ENCODE data around the gene AKAP5. TPM values are rescaled to one million over a fixed set of nuclear protein-coding genes. Genes with fewer than 3 reads are reported as not detected.
"Not testable (repeated sequence)": the region's sequence is repeated elsewhere in the genome, so short reads cannot be mapped to it uniquely, and the experiment has no call there.

AKAP5 gene
- total RNA-seq, 1 donor from 2014 or later = 1.1 TPM

DNA sequence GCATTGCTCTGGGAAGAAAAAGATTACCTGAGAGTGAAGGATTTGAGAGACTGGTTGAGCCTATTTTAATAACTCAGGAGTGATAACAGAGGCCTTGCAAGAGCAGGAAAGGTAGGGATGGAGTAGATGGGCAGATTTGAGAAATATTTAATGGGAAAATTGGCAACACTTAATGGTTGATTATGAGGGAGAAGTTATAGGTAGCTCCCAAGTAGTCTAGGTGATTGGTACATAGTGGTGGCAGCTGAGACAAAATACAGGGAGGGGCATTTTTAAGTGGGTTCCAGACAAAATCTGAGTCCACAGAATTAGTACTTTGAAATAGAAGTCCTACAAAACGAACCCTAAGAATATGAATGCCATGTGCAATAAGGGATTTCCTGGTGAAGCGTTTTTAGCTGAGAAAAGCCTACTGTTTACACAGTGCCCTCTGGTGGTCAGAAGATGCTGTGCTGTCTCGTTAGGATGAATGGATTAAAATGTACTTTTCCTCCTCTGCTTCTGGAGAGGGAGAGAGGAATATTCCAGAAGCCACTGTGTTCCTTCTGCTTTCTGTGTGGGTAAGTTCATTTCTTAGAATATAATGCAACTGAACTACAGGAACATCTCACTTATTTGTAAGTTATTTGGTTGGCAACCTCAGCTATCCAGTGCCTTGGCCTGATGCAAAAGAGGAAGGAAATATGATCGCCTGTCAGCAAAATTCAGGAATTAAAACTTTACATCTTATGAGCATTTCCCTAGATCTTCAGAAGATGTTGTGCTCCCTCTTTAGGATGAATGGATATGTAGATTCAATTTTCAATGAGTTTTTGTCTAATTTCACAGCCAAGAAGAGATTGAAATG lies 45.7 kb downstream of the AKAP5 start:
- no peaks in the 10 kb centered on the region for H3K27me3 Mint-ChIP-seq
- H3K36me3 Mint-ChIP-seq (ENCODE audit: insufficient read depth) = no peaks in the 10 kb centered on the region
- TF ChIP-seq, protein P1, sequence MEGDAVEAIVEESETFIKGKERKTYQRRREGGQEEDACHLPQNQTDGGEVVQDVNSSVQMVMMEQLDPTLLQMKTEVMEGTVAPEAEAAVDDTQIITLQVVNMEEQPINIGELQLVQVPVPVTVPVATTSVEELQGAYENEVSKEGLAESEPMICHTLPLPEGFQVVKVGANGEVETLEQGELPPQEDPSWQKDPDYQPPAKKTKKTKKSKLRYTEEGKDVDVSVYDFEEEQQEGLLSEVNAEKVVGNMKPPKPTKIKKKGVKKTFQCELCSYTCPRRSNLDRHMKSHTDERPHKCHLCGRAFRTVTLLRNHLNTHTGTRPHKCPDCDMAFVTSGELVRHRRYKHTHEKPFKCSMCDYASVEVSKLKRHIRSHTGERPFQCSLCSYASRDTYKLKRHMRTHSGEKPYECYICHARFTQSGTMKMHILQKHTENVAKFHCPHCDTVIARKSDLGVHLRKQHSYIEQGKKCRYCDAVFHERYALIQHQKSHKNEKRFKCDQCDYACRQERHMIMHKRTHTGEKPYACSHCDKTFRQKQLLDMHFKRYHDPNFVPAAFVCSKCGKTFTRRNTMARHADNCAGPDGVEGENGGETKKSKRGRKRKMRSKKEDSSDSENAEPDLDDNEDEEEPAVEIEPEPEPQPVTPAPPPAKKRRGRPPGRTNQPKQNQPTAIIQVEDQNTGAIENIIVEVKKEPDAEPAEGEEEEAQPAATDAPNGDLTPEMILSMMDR (IDR thresholded peaks at IDR 0.05; ENCODE audit: unreplicated experiment) = peak; percentile 93
- H3K9me3 Mint-ChIP-seq (ENCODE audit: low read depth) = no peaks in the 10 kb centered on the region
- H3K4me3 Mint-ChIP-seq (ENCODE audit: low read depth) = no peak overlapping the region
- peak; percentile 37 for DNase-seq (ENCODE audit: low spot score, unreplicated experiment)
- no peak overlapping the region for H3K27ac Mint-ChIP-seq
- peaks cover 20% of the 10 kb centered on the region for H3K4me1 Mint-ChIP-seq (ENCODE audit: low read depth)

DNA sequence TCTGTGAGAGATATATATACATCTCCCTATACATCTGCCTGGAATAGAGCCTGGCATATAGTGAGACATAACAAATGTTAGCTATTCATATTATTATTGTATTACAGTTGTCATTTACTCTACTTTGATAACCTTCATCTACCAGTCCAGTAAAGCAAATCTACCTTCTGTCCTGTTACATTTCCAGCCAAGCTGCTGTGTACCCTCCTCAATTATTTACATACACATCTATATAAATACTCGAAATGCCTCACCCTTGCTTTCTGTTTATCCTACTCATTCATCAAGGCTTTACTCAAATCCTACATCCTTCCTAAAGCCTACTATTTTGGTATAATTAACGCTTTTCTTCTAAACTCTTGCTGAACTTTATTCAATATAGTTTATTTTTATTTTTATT lies 48.0 kb downstream of the AKAP5 start:
- TF ChIP-seq, protein P1 (IDR thresholded peaks at IDR 0.05; ENCODE audit: unreplicated experiment) = no peak
- DNase-seq (ENCODE audit: low spot score, unreplicated experiment) = no peak
- peaks cover 13% of the 10 kb centered on the region for H3K4me1 Mint-ChIP-seq (ENCODE audit: low read depth)
- no peaks in the 10 kb centered on the region for H3K27me3 Mint-ChIP-seq
- no peak overlapping the region for H3K27ac Mint-ChIP-seq
- no peak overlapping the region for H3K4me3 Mint-ChIP-seq (ENCODE audit: low read depth)
- H3K9me3 Mint-ChIP-seq (ENCODE audit: low read depth) = no peaks in the 10 kb centered on the region
- no peaks in the 10 kb centered on the region for H3K36me3 Mint-ChIP-seq (ENCODE audit: insufficient read depth)

DNA sequence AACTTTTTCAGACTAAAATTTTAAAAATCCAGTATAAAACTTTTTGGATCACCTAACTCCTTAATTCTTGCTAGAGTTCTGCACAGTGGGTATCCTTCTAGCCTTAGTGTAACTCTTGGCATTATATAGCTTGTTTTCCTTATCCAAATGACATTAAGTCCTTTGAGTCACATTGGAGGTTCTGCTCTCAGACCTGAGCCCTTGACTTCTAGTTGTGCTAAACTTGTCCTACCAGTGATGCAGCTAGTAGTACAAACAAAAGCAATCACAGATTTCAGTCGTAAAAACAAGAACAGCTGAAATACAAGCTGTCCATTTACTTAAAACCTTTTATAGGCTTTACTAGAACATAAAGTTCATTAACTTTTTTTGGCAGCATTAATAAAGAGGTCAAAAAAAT lies 49.8 kb downstream of the AKAP5 start:
- Mint-ChIP-seq H3K27ac (no peak overlapping the region), H3K4me1 (ENCODE audit: low read depth) (peaks cover 7% of the 10 kb centered on the region), H3K4me3 (ENCODE audit: low read depth) (no peak overlapping the region), H3K9me3 (ENCODE audit: low read depth) (no peaks in the 10 kb centered on the region), H3K36me3 (ENCODE audit: insufficient read depth) (no peaks in the 10 kb centered on the region), H3K27me3 (no peaks in the 10 kb centered on the region)
- DNase-seq (ENCODE audit: low spot score, unreplicated experiment) = no peak
- TF ChIP-seq, protein P1 (IDR thresholded peaks at IDR 0.05; ENCODE audit: unreplicated experiment) = no peak

DNA sequence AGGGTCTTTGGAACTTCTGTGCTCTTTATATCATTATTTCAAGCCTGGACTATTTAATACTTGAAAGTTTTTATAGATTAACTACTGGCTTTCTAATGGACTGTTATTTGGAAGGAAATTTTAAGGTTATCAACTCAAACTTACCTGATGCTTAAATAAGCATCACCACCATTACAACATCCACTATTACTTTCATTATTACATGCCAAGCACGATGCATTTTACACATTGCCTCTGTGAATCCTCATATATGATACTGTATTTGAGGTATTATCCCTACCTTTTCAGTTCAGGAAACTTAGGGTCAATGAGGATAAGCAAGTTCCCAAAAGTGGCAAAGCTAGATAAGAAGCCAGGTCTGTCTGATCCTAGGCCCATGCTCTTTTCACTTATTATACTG lies 51.7 kb downstream of the AKAP5 start:
- no peaks in the 10 kb centered on the region for H3K9me3 Mint-ChIP-seq (ENCODE audit: low read depth)

DNA sequence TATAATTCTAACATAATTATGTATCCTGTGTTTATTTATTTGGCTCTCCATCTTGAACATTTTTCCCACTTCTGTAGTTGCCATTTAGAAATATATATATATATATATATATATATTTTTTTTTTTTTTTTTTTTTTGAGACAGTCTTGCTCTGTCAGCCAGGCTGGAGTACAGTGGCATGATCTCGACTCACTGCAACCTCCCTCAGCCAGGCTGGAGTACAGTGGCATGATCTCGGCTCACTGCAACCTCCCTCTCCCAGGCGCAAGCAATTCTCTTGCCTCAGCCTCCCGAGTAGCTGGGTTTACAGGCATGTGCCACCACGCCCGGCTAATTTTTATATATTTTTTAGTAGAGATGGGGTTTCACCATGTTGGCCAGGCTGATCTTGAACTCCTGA lies 52.4 kb downstream of the AKAP5 start:
- not testable (repeated sequence) for H3K36me3 Mint-ChIP-seq (ENCODE audit: insufficient read depth); H3K4me1 Mint-ChIP-seq (ENCODE audit: low read depth); H3K27ac Mint-ChIP-seq; H3K4me3 Mint-ChIP-seq (ENCODE audit: low read depth); H3K27me3 Mint-ChIP-seq; DNase-seq (ENCODE audit: low spot score, unreplicated experiment); H3K9me3 Mint-ChIP-seq (ENCODE audit: low read depth)

More for the DNA sequence above, 51.7 kb downstream of the AKAP5 start:
- Mint-ChIP-seq H3K4me3 (ENCODE audit: low read depth) (no peak overlapping the region), H3K36me3 (ENCODE audit: insufficient read depth) (no peaks in the 10 kb centered on the region), H3K4me1 (ENCODE audit: low read depth) (peaks cover 5% of the 10 kb centered on the region), H3K27ac (no peak overlapping the region), H3K27me3 (no peaks in the 10 kb centered on the region)
- no peak for DNase-seq (ENCODE audit: low spot score, unreplicated experiment)
- TF ChIP-seq, protein P1 (IDR thresholded peaks at IDR 0.05; ENCODE audit: unreplicated experiment) = no peak

DNA sequence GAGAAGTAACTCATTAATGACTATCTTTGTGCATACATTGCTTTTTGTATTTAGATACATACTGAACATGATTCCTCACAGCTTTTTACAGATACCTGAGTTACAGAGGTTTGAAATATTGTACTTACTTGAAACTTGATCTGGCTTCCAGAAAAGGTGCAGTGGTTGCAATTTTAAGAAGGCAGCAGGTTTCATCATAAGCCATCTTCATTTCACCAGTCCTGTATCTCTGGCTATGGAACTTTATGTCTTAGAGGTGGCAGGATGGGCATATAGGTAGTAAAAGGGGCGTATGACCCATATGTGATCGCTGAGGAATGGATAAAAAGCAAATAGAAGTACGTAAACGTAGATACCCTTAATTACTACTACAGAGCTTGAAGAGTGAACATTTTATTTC lies 52.9 kb downstream of the AKAP5 start:
- Mint-ChIP-seq H3K9me3 (ENCODE audit: low read depth) (no peaks in the 10 kb centered on the region), H3K4me1 (ENCODE audit: low read depth) (peaks cover 5% of the 10 kb centered on the region), H3K27me3 (no peaks in the 10 kb centered on the region), H3K4me3 (ENCODE audit: low read depth) (no peak overlapping the region), H3K27ac (no peak overlapping the region), H3K36me3 (ENCODE audit: insufficient read depth) (no peaks in the 10 kb centered on the region)
- DNase-seq (ENCODE audit: low spot score, unreplicated experiment) = no peak
- TF ChIP-seq, protein P1 (IDR thresholded peaks at IDR 0.05; ENCODE audit: unreplicated experiment) = no peak

All from progenitor cell of endocrine pancreas (in vitro differentiated cells).